Kidney epithelial cell (primary cell): ENCODE measurements around the gene KRTAP13-2. TPM values are rescaled to one million over a fixed set of nuclear protein-coding genes. Genes with fewer than 3 reads are reported as not detected.

Source experiments
- DNase-seq: peaks from one replicate; pipeline ENCODE4 v3.0.0-alpha.2; 2010; ENCODE audit warnings: low read depth
- H3K27me3 ChIP-seq: 2 replicates; pipeline ENCODE4 v1.6.0; 2011; ENCODE audit warnings: low read length; ENCODE audit not compliant: control insufficient read depth, insufficient read depth
- H3K36me3 ChIP-seq: 2 replicates; pipeline ENCODE4 v1.5.1; 2011; ENCODE audit warnings: low read length; ENCODE audit not compliant: control insufficient read depth, insufficient read depth
- H3K4me3 ChIP-seq: 2 replicates; pipeline ENCODE4 v1.5.1; 2011; ENCODE audit warnings: low read depth, mild to moderate bottlenecking, control low read depth, low read length
- total RNA-seq: library from RNA; depleted of rRNA; stranded (reverse); fragments of >200 nt; gene quantifications from 2 replicates; pipeline ENCODE4 v1.2.3, GENCODE V29; 2015
- TF ChIP-seq, protein P1 (sequence below): IDR thresholded peaks from 2 replicates; pipeline ENCODE4 v1.5.1; 2011; ENCODE audit warnings: mild to moderate bottlenecking, moderate library complexity, low read length, control low read depth, inconsistent platforms; ENCODE audit not compliant: insufficient read depth, poor library complexity, severe bottlenecking

Gene KRTAP13-2
- total RNA-seq, 1 donor from 2014 or later: not detected

DNA sequence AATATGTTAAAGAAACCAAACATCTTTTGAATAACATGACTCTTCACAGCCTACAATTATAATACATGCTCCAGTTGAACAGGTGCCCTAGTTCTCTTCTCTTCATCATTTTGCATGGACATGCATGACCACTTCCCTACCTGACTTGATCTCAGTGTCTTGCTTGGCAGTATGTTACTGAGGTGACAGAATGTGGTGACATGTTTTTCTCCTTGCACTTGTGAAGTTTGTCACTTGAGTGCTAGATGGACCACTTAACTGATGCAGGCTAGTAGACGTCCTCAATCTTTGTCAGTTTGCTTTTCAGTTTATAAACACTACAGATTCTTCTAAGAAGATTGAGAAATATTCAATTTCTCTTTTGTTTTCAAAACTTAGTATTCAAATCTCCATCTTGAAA lies 10.1 kb upstream of the KRTAP13-2 start:
- no peak overlapping the region for H3K4me3 ChIP-seq
- TF ChIP-seq, protein P1, sequence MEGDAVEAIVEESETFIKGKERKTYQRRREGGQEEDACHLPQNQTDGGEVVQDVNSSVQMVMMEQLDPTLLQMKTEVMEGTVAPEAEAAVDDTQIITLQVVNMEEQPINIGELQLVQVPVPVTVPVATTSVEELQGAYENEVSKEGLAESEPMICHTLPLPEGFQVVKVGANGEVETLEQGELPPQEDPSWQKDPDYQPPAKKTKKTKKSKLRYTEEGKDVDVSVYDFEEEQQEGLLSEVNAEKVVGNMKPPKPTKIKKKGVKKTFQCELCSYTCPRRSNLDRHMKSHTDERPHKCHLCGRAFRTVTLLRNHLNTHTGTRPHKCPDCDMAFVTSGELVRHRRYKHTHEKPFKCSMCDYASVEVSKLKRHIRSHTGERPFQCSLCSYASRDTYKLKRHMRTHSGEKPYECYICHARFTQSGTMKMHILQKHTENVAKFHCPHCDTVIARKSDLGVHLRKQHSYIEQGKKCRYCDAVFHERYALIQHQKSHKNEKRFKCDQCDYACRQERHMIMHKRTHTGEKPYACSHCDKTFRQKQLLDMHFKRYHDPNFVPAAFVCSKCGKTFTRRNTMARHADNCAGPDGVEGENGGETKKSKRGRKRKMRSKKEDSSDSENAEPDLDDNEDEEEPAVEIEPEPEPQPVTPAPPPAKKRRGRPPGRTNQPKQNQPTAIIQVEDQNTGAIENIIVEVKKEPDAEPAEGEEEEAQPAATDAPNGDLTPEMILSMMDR: no peak
- no peaks in the 10 kb centered on the region for H3K27me3 ChIP-seq
- DNase-seq: no peak
- H3K36me3 ChIP-seq: no peaks in the 10 kb centered on the region

DNA sequence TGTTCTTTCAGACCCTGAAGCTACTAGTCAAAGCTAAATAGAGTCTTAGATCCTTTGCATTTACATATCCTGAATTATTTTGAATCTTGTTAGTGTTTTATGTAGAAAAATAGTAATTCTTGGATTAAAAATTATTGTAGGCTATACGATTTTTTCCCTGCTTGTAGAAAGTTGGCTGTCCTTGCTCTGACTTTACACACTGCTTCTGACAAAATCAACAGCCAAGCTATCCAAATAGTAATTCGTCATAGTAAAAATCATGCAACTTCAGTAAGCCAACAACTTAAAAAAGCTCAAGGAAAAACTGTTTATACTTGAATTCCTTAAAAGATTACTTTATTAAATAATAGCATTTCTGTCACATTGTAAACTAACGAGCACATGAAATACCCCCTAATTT lies 16.2 kb downstream of the KRTAP13-2 start:
- H3K4me3 ChIP-seq: no peak overlapping the region
- no peaks in the 10 kb centered on the region for H3K27me3 ChIP-seq
- no peak for DNase-seq
- H3K36me3 ChIP-seq: no peaks in the 10 kb centered on the region
- TF ChIP-seq, protein P1: no peak

DNA sequence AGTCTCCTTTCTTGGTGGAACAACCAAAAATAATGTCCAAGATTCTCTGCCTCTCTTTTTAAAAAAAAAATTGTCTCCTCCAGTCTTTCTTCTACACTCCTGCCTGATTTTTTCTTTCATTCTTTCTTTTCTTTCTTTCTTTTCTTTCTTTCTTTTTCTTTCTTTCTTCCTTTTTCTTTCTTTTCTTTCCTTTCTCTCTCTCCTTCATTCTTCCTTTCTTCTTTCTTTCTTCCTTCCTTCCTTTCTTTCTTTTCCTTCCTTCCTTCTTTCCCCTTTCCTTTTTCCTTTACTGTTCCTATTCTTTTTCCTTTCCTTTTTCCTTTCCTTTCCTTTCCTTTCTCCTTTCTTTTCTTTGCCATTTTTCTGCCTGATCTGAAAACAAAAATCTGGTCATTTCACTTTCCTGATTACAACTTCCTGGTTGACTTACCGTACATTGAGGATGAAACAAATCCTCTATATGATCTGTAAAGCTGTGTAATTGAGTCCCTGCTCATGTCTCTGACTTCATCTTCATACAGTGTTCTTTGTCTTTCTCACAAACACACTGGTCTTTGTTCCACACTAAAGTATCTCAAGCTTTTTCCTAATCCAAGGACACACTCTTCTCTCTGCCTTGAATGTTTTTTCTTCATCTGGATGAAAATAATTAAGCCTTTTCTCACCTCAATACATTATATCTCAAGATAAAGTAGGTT lies 17.6 kb downstream of the KRTAP13-2 start:
- Histone ChIP-seq H3K36me3 (no peaks in the 10 kb centered on the region), H3K4me3 (no peak overlapping the region), H3K27me3 (no peaks in the 10 kb centered on the region)
- DNase-seq: no peak
- TF ChIP-seq, protein P1: no peak

DNA sequence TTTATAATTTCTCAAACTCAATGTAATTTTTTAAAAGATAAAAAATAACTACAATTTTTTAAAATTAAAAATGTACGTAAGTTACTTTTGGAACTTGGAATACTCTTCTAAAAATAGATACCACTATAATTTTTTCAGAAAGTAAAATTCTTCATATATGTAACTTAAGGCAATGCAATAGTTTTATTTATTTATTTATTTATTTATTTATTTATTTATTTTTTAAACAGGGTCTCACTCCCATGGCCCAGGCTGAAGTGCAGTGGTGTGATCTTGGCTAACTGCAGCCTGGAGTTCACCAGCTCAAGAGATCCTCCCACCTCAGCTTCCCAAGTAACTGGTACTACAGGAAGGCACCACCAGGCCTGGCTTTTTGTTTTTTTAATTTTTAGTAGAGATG lies 20.5 kb downstream of the KRTAP13-2 start:
- Histone ChIP-seq H3K4me3 (no peak overlapping the region), H3K27me3 (no peaks in the 10 kb centered on the region), H3K36me3 (no peaks in the 10 kb centered on the region)
- TF ChIP-seq, protein P1: no peak
- no peak for DNase-seq

DNA sequence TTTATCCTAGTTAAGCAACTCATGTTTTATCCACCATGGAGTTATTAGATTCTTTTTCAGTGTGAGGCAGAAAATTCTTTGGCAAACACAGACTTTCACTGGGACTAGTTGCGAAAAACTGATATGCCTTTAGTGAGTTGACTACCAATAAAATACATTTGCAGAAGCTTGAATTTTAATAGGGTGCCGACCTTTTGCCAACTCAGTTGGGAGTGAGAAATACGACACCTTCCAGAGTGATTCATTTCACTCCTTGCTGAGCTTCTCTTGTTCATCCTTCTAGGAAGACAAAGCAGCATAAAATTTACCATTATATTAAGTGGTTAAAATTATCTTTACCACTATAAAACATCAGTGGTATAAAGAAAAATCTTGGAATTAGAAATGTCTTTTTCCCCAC lies 22.5 kb downstream of the KRTAP13-2 start:
- DNase-seq: no peak
- H3K27me3 ChIP-seq: no peaks in the 10 kb centered on the region
- TF ChIP-seq, protein P1: no peak

GRCh38 chr21:30348506-30348905 lies 23.6 kb downstream of the KRTAP13-2 start, which contains the start of gene KRTAP23-1:
KRTAP23-1 (minus strand) TSS chr21:30348606; CDS start chr21:30348606, 0 bp downstream.
- Histone ChIP-seq H3K27me3 (no peaks in the 10 kb centered on the region), H3K4me3 (no peak within 1 kb of the TSS), H3K36me3 (no peaks in the 10 kb centered on the region)
- DNase-seq: no peak
- TF ChIP-seq, protein P1: no peak

More for the DNA sequence above, 22.5 kb downstream of the KRTAP13-2 start:
- H3K36me3 ChIP-seq: no peaks in the 10 kb centered on the region
- H3K4me3 ChIP-seq: no peak overlapping the region
